ENCODE results near the gene LMAN1.

DNA sequence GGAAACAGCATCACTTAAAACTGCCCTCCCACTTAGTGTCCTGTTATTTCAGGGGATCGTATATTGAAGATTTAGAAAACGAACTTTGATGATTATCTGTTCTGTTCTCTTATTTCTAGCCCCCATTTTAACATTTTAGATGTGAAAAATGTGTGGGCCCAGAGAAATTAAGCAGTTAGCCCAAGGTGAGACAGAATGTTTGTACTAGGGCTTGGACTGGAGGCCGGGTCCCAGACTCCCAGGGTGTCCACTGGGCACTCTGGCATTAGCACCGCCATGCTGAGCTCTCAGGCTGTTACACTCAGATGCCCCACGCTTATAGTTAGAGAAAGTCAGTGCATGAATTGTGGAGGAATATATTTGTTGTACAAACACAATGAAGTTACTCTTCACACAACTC, 80.3 kb downstream of the LMAN1 start:
- TF ChIP-seq REST (IDR thresholded peaks at IDR 0.05; ENCODE audit: insufficient read depth in 1 of 2, low read depth in 2 of 2, low read length in 2 of 2) (no peak), TAF1 (IDR thresholded peaks at IDR 0.05; ENCODE audit: borderline replicate concordance, insufficient read depth, low read length) (no peak), POLR2AphosphoS5 (IDR thresholded peaks at IDR 0.05; ENCODE audit: low read depth, low read length) (no peak)

Data from PFSK-1 (cell line).